ENCODE measurements around the gene ZMIZ1.

The ZMIZ1 gene

DNA sequence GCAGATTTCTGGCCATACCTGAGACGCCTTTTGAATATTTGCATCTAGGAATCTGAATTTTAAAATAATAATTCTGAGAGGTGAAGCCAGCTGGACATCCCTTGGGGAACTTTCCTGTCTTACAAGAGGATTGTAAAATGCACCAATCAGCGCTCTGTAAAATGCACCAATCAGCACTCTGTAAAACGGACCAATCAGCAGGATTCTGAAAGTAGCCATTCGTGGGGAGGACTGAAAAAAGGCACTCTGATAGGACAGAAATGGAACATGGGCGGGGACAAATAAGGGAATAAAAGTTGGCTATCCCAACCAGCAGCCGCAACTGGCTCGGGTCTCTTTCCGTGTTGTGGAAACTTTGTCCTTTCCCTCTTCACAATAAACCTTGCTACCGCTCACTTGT is 288.4 kb downstream of the ZMIZ1 start:
- Histone ChIP-seq H3K27me3 (no peaks in the 10 kb centered on the region), H3K4me3 (ENCODE audit: low read depth, low read length) (no peak overlapping the region), H3K36me3 (peaks cover 32% of the 10 kb centered on the region), H3K9me3 (no peaks in the 10 kb centered on the region), H3K4me1 (no peaks in the 10 kb centered on the region)
- no peak for TF ChIP-seq CTCF (IDR thresholded peaks at IDR 0.05; ENCODE audit: low read depth, low read length)
- no peak for DNase-seq

- Histone ChIP-seq H3K36me3 (peaks cover 16% of the 10 kb centered on the region), H3K4me3 (ENCODE audit: low read depth, low read length) (no peak overlapping the region), H3K27me3 (no peaks in the 10 kb centered on the region), H3K9me3 (no peaks in the 10 kb centered on the region), H3K4me1 (no peaks in the 10 kb centered on the region)
- no peak for DNase-seq
- TF ChIP-seq CTCF (IDR thresholded peaks at IDR 0.05; ENCODE audit: low read depth, low read length): no peak
Observed at GRCh38 chr10:79358811-79359210, 290.0 kb downstream of the ZMIZ1 start.

GRCh38 chr10:79359816-79360498 is 291.2 kb downstream of the ZMIZ1 start:
- Histone ChIP-seq H3K9me3 (no peaks in the 10 kb centered on the region), H3K4me1 (no peaks in the 10 kb centered on the region), H3K36me3 (peaks cover 5% of the 10 kb centered on the region), H3K27me3 (no peaks in the 10 kb centered on the region), H3K4me3 (ENCODE audit: low read depth, low read length) (no peak overlapping the region)
- DNase-seq: no peak
- no peak for TF ChIP-seq CTCF (IDR thresholded peaks at IDR 0.05; ENCODE audit: low read depth, low read length)

DNA sequence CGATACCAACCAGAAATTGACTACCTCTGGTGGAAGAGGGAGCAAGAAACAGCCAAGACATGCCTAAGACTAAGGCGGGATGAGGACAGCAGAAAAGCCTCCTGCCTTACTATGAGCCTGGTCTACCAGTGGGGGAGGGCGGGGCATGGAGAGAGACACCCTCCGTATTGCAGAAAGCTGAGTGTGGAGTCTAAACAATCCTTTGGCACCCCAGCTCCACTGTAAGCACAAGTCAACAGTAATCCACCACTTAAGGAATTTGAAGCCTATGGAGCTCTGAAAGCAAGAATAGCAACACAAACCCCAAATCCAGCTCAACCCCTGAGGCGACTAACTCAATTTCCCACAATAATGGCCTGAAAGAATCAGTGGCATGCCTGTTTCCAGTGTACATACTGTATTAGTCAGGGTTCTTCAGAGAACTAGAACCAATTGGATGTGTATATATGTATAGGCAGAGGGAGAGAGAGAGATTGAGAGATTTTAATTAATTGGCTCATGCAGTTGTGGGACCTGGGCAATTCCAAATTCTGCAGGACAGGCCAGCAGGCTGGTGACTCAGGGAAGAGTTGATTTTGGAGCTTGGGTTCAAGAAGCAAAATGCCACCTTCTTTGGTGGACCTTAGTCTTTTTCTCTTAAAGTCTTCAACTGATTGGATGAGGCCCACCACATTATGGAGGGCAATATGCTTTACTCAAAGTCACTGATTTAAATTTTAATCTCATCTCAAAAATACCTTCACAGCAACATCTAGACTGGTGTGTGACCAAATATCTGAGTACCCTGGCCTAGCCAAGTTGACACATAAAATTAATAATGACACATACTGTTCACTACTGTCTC is 292.0 kb downstream of the ZMIZ1 start:
- TF ChIP-seq CTCF (IDR thresholded peaks at IDR 0.05; ENCODE audit: low read depth, low read length): no peak
- Histone ChIP-seq H3K27me3 (no peaks in the 10 kb centered on the region), H3K4me3 (ENCODE audit: low read depth, low read length) (no peak overlapping the region), H3K36me3 (no peaks in the 10 kb centered on the region; the same call in 1 of the 2 replicates), H3K9me3 (no peaks in the 10 kb centered on the region), H3K4me1 (no peaks in the 10 kb centered on the region)
- no peak for DNase-seq

DNA sequence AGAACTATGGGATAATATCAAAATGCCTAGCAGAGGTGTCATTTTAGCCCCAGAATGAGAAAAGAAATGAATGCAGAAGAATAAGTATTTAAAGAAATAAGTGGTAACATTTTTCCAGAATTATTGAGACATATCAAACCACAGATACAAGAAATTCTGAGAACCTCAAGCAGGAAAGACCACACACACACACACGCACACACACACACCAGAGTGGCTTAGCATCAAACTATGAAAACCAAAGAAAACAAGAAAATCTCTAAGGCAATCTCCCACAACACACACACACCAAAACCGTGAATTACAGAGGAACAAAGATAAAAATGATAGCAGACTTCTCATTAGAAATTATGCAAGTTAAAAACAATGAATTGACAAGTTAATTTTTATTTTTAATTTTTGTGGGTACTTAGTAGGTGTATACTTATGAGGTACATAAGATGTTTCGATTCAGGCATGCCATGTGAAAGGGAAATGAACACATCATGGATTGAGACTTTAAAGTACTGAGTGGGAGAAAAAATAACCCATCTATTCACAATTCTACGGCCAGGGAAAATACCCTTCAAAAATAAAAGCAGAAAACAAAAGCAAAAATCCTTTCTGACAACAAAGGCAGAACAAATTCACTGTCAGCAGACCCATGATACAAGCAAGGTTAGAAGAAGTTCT is 293.1 kb downstream of the ZMIZ1 start:
- TF ChIP-seq CTCF (IDR thresholded peaks at IDR 0.05; ENCODE audit: low read depth, low read length): no peak
- Histone ChIP-seq H3K9me3 (no peaks in the 10 kb centered on the region), H3K4me1 (no peaks in the 10 kb centered on the region), H3K27me3 (no peaks in the 10 kb centered on the region), H3K4me3 (ENCODE audit: low read depth, low read length) (no peak overlapping the region), H3K36me3 (no peaks in the 10 kb centered on the region)
- no peak for DNase-seq
